GM12864 (cell line): Measurements from ENCODE around the gene MRGPRE.

Experiments used
- DNase-seq: peaks from one replicate; pipeline ENCODE4 v3.0.0-alpha.2; 2011; ENCODE audit warnings: low read depth
- H3K4me3 ChIP-seq: 2 replicates; pipeline ENCODE4 v1.5.1; 2011; ENCODE audit warnings: mild to moderate bottlenecking, low read depth, low read length, control low read depth
- CTCF ChIP-seq: IDR thresholded peaks from 2 replicates; pipeline ENCODE4 v1.5.1; 2011; ENCODE audit warnings: low read depth, mild to moderate bottlenecking, moderate library complexity, low read length, control low read depth, inconsistent platforms; ENCODE audit errors: missing control alignments

Gene MRGPRE

DNA sequence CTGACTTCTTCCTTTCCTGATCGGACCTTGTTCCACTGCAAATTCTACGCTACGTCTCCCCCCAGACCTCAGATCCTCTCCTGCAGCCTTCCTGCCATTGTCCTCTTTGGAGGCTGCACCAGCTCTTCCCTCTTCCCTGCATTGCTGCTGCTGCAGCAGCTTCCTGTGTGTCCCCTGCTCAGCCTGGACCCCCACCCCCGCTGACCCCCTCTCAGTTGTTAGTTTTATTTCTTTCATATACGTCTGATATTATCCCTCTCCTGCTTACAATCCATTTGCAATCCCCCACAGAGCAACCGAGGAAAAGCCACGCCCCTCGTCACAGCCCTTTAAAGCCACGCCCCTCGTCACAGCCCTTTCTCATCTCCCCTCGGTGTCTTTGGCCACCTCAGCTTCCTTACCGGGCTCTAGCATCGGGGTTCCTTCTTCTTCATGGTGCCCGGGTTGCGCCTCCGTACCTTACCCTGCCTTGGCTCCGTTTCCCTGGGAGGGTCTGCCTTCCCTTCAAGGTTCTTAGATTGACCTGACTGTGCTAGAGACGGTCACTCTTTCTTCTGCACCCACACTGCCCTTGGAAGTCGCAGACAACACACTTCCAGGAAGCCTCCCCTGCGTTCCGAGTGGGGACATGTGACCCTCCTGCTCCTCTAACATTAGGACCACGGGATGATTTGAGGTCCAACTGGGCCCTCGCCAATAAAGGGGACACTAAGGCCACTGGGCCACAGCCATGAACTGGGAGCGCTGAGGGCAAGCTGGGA lies 18.4 kb downstream of the MRGPRE start:
- no peak overlapping the region for H3K4me3 ChIP-seq
- no peak for DNase-seq
- no peak for TF ChIP-seq CTCF

- no peak for TF ChIP-seq CTCF
- DNase-seq: no peak
- H3K4me3 ChIP-seq: no peak overlapping the region
Observed at GRCh38 chr11:3208272-3208671, 23.9 kb downstream of the MRGPRE start.

- TF ChIP-seq CTCF: no peak
- H3K4me3 ChIP-seq: no peak overlapping the region
- DNase-seq: no peak
Observed at GRCh38 chr11:3207526-3208189, 24.6 kb downstream of the MRGPRE start.

GRCh38 chr11:3206922-3207204 lies 25.4 kb downstream of the MRGPRE start:
- no peak overlapping the region for H3K4me3 ChIP-seq
- TF ChIP-seq CTCF: no peak
- no peak for DNase-seq

GRCh38 chr11:3206156-3206921 lies 25.9 kb downstream of the MRGPRE start:
- no peak for TF ChIP-seq CTCF
- no peak for DNase-seq
- H3K4me3 ChIP-seq: no peak overlapping the region

DNA sequence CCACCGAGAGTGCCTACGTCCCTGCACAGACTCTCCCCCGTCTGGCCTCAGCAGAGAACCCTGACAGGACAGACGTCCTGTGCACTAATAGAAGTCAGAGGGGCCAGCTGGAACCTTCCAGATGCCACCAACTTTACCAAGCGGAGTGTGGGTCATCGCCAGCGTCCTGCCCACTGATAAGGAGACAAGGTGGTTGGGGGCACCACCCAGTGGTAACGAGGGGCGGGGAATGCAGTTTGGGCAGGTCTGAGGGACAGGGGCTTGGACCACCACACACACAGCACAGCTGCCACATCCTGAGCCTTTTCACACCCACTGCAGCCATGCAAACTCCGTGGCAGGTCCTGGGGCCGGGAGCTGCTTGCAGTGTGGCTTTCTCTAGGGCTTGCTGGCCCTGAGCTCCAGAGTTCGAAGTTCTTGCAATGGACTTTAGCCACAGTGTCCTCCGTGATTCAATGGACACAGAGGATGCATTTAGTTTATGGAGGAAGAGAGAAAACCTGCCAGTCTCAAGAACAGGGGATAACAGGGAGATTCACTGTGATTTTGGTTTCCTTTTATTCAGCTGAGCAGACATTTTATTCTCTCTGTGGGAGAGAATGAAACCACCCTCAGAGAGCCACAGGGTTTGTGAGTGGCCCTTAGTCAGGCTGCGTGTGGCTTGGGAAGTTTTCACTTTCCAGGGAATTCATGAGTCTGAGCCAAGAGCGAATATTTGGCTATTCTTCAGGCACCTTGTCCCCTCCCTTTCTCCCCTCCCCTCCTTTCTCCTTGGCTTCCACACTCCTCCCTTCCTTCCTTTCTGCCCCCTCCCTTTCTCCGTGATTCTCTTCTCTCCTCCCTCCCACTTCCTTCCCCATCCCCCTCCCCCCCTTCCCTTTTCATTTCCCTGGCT lies 26.7 kb downstream of the MRGPRE start:
- DNase-seq: no peak
- no peak for TF ChIP-seq CTCF
- no peak overlapping the region for H3K4me3 ChIP-seq
